Limb (tissue), 2 donors: ENCODE data around the gene PYCR2.
A peak's percentile ranks its signal among the peaks of the same experiment; 100 is the strongest.

ENCODE experiments used
- DNase-seq, 2 donors: peaks; one replicate each; pipeline ENCODE4 v3.0.0-alpha.2; 2016; ENCODE audit errors: extremely low spot score in 2 of 2

The PYCR2 gene

GRCh38 chr1:225921734-225922709 lies 2.0 kb downstream of the PYCR2 start:
- no peak for DNase-seq

GRCh38 chr1:225919906-225920305 lies 4.1 kb downstream of the PYCR2 start:
- no peak for DNase-seq

GRCh38 chr1:225918280-225918679 lies 5.8 kb downstream of the PYCR2 start:
- no peak for DNase-seq

- no peak for DNase-seq
Observed at GRCh38 chr1:225917536-225917935, 6.5 kb downstream of the PYCR2 start.

- DNase-seq: no peak
Observed at GRCh38 chr1:225917101-225917500, 6.9 kb downstream of the PYCR2 start.

- DNase-seq: peak in 1 of 2 donors; percentile 41
Observed at GRCh38 chr1:225915538-225915991, 8.5 kb downstream of the PYCR2 start.

GRCh38 chr1:225914947-225915346 lies 9.1 kb downstream of the PYCR2 start:
- no peak for DNase-seq

- no peak for DNase-seq
Observed at GRCh38 chr1:225914391-225914790, 9.7 kb downstream of the PYCR2 start.

- peak; percentile 27 to 83 for DNase-seq
Observed at GRCh38 chr1:225911191-225912130, 12.6 kb downstream of the PYCR2 start.

GRCh38 chr1:225909477-225909876 lies 14.6 kb downstream of the PYCR2 start:
- DNase-seq: no peak

GRCh38 chr1:225908773-225909172 lies 15.3 kb downstream of the PYCR2 start:
- no peak for DNase-seq

GRCh38 chr1:225908013-225908640 lies 15.9 kb downstream of the PYCR2 start:
- no peak for DNase-seq

GRCh38 chr1:225907341-225907740 lies 16.7 kb downstream of the PYCR2 start:
- DNase-seq: no peak

- no peak for DNase-seq
Observed at GRCh38 chr1:225906467-225906866, 17.6 kb downstream of the PYCR2 start.

GRCh38 chr1:225903623-225904022 lies 20.4 kb downstream of the PYCR2 start:
- no peak for DNase-seq

GRCh38 chr1:225899044-225899925 lies 24.8 kb downstream of the PYCR2 start:
- no peak for DNase-seq

- no peak for DNase-seq
Observed at GRCh38 chr1:225897595-225898514, 26.2 kb downstream of the PYCR2 start.

GRCh38 chr1:225896937-225897549 lies 27.0 kb downstream of the PYCR2 start:
- DNase-seq: no peak

- DNase-seq: no peak
Observed at GRCh38 chr1:225896494-225896893, 27.6 kb downstream of the PYCR2 start.
